ENCODE data around the gene ZFYVE27. TPM values are rescaled to one million over a fixed set of nuclear protein-coding genes. Genes with fewer than 3 reads are reported as not detected.

The ZFYVE27 gene
- total RNA-seq, 1 donor: 22.0 TPM

DNA sequence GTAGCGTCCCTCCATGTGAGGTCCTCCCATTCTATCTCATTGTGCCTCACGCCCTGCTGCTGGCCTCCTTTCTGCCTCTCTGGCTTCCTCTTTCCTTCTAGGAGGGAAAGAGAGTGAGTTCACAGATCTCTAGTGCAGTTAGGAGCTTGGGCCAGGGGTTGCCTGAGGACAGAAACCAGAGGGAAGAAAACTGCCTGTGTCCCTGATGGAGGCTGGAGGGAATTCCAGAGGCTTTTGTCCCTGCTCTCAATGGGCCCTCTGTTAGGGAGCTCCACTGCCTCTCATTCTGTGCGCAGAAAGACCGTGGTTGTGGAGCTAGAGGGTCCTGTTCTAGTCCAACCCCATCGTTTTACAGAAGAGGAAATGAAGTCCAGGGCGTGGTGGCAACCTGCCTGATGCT lies 18.8 kb upstream of the ZFYVE27 start:
- TF ChIP-seq, protein P1, sequence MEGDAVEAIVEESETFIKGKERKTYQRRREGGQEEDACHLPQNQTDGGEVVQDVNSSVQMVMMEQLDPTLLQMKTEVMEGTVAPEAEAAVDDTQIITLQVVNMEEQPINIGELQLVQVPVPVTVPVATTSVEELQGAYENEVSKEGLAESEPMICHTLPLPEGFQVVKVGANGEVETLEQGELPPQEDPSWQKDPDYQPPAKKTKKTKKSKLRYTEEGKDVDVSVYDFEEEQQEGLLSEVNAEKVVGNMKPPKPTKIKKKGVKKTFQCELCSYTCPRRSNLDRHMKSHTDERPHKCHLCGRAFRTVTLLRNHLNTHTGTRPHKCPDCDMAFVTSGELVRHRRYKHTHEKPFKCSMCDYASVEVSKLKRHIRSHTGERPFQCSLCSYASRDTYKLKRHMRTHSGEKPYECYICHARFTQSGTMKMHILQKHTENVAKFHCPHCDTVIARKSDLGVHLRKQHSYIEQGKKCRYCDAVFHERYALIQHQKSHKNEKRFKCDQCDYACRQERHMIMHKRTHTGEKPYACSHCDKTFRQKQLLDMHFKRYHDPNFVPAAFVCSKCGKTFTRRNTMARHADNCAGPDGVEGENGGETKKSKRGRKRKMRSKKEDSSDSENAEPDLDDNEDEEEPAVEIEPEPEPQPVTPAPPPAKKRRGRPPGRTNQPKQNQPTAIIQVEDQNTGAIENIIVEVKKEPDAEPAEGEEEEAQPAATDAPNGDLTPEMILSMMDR (IDR thresholded peaks at IDR 0.05; ENCODE audit: insufficient read depth, low read depth, low read length): no peak
- no peak for DNase-seq (ENCODE audit: low read depth)

DNA sequence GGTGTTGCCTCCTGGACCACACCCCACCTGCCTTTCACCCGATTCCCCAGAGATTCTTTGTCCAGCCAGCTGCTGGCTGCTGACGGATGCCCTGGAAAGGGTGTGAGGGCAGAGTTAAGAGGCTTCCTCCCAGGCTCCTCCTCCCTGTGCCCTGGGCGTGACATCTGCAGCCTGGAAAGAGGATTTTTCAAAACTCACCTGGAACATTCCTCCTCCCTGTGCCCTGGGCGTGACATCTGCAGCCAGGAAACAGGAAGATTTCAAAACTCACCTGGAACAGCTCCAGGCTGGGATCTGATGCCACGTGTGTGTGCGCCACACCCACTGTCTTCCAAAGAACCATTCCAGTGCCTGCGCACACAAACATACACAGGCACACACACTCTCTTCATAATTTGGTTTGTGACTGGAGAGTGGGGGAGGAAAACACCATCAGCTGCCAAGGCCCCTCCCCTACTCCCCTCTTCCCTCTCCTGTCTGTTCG lies 18.2 kb upstream of the ZFYVE27 start:
- DNase-seq (ENCODE audit: low read depth): peak; percentile 53
- TF ChIP-seq, protein P1 (IDR thresholded peaks at IDR 0.05; ENCODE audit: insufficient read depth, low read depth, low read length): no peak

More for the DNA sequence above, 18.8 kb upstream of the ZFYVE27 start:
- H3K4me3 ChIP-seq (ENCODE audit: low read depth, low read length): no peak overlapping the region

DNA sequence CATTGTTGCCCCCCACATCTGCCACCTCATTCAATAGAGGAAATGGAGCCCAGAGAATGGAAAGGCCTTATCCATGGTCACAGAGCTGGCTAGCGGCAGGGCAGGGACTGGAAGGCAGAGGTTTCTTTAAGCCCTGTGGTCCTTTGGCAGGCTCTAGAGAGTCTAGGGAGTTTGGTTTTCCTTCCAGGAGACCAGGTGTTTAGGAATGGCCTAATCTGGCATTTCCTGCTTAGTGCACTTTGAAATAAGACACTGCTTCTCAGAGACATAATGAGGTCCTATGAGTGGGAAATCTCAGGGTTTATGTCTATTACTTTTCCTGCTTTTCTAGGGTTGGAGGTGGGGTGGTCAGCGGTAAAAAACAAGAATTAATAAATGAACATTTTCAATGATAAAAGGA lies 17.3 kb upstream of the ZFYVE27 start:
- H3K4me3 ChIP-seq (ENCODE audit: low read depth, low read length): no peak overlapping the region
- TF ChIP-seq, protein P1 (IDR thresholded peaks at IDR 0.05; ENCODE audit: insufficient read depth, low read depth, low read length): no peak
- DNase-seq (ENCODE audit: low read depth): no peak

More for the DNA sequence above, 18.2 kb upstream of the ZFYVE27 start:
- H3K4me3 ChIP-seq (ENCODE audit: low read depth, low read length): no peak overlapping the region

DNA sequence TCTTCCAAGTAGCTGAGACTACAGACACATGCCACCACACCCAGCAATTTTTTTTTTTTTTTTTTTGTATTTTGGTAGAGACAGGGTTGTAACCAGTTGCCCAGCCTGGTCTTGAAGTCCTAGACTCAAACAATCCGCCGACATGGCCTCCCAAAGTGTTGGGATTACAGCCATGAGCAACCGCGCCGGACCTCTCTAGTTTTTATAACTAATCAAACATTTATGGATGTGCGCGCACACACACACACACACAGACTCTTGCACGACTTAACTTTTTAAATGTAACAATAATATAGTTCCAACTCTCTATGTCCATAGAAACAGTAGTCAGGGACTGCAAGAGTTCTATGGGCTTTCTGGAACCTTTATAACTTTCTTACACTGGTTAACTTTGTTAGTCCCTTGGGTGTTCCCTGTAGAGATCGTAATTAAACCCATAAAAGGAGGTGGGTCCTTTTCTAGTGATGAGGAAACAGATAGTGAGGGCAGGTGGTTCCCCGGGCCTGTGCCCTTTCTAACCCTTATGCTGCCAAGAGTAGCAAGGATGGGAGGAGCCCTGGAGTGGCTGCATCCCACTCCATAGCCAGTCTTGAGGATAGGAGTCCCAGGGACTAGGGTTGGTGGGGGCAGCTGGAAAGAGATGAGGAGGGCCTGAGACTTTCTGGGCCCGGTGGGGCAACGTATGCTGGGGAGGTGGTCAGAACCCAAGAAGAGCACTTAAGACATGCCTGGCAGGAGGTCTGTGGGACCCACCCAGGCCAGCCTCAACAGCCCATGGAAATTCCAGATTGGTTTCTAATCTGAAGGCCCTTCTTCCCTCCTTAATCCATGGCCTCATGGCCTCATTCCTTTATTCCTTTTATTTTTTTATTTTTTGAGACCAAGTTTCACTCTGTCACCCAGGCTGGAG lies 14.8 kb upstream of the ZFYVE27 start:
- no peak for DNase-seq (ENCODE audit: low read depth)
- TF ChIP-seq, protein P1 (IDR thresholded peaks at IDR 0.05; ENCODE audit: insufficient read depth, low read depth, low read length): no peak
- no peak overlapping the region for H3K4me3 ChIP-seq (ENCODE audit: low read depth, low read length)

DNA sequence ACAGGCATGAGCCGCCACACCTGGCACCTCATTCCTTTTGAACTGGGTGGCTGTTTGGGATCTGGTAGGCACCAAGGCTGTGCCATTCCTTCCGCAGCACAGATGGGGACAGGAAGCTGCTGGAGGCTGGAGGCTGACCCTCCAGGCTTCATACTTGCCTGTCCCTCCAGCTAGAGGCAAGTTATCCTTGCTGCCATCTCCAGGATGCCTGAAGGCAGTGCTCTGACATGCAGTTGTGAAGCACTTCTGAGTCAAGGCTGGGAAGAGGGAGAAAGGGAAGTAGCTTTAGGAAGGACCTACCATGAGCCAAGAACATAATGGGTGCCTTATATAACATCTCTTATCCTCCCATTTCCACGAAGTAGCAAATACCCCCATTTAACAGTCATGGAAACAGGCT lies 13.9 kb upstream of the ZFYVE27 start:
- no peak overlapping the region for H3K4me3 ChIP-seq (ENCODE audit: low read depth, low read length)
- TF ChIP-seq, protein P1 (IDR thresholded peaks at IDR 0.05; ENCODE audit: insufficient read depth, low read depth, low read length): no peak
- no peak for DNase-seq (ENCODE audit: low read depth)

DNA sequence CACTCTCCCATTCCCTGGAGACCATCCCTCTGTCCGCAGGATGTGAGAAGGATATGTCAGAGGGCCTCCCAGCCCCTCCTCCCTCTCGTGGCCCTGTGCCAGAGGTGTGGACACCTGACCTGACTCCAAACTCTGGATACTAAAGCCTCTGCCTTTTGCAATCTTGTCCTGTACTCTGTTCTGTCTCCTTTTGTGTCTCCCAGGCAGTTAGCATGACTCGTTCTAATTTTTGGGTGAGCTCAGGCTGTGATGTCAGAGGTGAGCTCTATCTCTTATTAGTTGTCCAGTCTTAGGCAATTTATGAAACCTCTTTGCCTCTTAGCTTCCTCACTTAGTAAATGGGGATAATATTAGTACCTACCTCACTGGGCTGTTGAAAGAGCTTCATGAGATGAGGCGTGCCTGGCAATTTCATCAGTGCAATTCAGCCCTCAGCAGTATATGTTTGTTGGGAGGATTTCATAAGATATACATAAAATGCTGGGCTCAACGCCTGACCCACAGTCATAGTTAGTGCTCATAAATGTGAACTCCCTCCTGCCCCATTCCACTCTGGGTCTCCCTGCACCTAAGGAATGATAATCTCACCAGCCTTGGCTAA lies 12.5 kb upstream of the ZFYVE27 start:
- H3K4me3 ChIP-seq (ENCODE audit: low read depth, low read length): no peak overlapping the region
- DNase-seq (ENCODE audit: low read depth): peak; percentile 88
- TF ChIP-seq, protein P1 (IDR thresholded peaks at IDR 0.05; ENCODE audit: insufficient read depth, low read depth, low read length): no peak
